Loucy (cell line): ENCODE results near the gene PCDHGA6.

Source experiments
- CTCF ChIP-seq: fragments of 200-600 bp; sonication (generic); conservative IDR thresholded peaks from 2 replicates; pipeline ENCODE4 v1.5.1; 2014; ENCODE audit warnings: mild to moderate bottlenecking, antibody characterized with exemption, low read length
- EZH2phosphoT487 ChIP-seq: fragments of 200-600 bp; IDR thresholded peaks from 2 replicates; pipeline ENCODE4 v1.6.1; 2018; ENCODE audit warnings: antibody characterized with exemption, mild to moderate bottlenecking, moderate library complexity, borderline replicate concordance

DNA sequence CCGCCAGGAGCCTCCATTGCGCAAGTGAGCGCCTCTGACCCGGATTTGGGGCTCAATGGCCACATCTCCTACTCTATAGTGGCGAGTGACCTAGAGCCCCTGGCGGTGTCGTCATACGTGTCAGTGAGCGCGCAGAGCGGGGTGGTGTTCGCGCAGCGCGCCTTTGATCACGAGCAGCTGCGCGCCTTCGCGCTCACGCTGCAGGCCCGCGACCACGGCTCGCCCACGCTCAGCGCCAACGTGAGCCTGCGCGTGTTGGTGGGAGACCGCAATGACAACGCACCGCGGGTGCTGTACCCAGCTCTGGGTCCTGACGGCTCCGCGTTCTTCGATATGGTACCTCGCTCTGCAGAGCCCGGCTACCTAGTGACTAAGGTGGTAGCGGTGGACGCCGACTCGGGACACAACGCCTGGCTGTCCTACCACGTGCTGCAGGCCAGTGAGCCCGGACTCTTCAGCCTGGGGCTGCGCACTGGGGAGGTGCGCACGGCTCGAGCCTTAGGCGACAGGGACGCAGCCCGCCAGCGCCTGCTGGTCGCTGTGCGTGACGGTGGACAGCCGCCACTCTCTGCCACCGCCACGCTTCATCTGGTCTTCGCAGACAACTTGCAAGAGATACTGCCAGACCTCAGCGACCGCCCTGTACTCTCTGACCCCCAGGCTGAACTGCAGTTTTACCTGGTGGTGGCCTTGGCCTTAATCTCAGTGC, 36.1 kb downstream of the PCDHGA6 start:
- TF ChIP-seq CTCF (no peak), EZH2phosphoT487 (no peak)
